GM18499 (cell line): ENCODE results near the gene PGP.

Experiments used
- ATAC-seq: cut with Tn5 transposase; IDR thresholded peaks from one replicate; pipeline ENCODE4 v1.9.1; 2021; ENCODE audit warnings: moderate number of reproducible peaks; ENCODE audit not compliant: insufficient read depth, unreplicated experiment

The PGP gene

GRCh38 chr16:2186505-2186904 is 28.1 kb downstream of the PGP start:
- no peak for ATAC-seq

- ATAC-seq = no peak
Observed at GRCh38 chr16:2186064-2186463, 28.6 kb downstream of the PGP start.

- ATAC-seq = no peak
Observed at GRCh38 chr16:2184962-2185361, 29.7 kb downstream of the PGP start.

- ATAC-seq = no peak
Observed at GRCh38 chr16:2184346-2184745, 30.3 kb downstream of the PGP start.

- ATAC-seq = no peak
Observed at GRCh38 chr16:2183671-2184070, 31.0 kb downstream of the PGP start.

- ATAC-seq = no peak
Observed at GRCh38 chr16:2181952-2182351, 32.7 kb downstream of the PGP start.

GRCh38 chr16:2180962-2181923 is 33.4 kb downstream of the PGP start:
- no peak for ATAC-seq

GRCh38 chr16:2180461-2180860 is 34.2 kb downstream of the PGP start:
- no peak for ATAC-seq

- ATAC-seq = no peak
Observed at GRCh38 chr16:2179576-2179975, 35.1 kb downstream of the PGP start.

- no peak for ATAC-seq
Observed at GRCh38 chr16:2179107-2179501, 35.5 kb downstream of the PGP start.

- no peak for ATAC-seq
Observed at GRCh38 chr16:2178321-2179106, 36.1 kb downstream of the PGP start.

GRCh38 chr16:2177561-2177960 is 37.1 kb downstream of the PGP start:
- no peak for ATAC-seq

GRCh38 chr16:2177101-2177500 is 37.5 kb downstream of the PGP start:
- no peak for ATAC-seq

GRCh38 chr16:2176047-2176446 is 38.6 kb downstream of the PGP start:
- no peak for ATAC-seq

- no peak for ATAC-seq
Observed at GRCh38 chr16:2175454-2175853, 39.2 kb downstream of the PGP start.

- no peak for ATAC-seq
Observed at GRCh38 chr16:2174396-2175131, 40.1 kb downstream of the PGP start.

- no peak for ATAC-seq
Observed at GRCh38 chr16:2173916-2174315, 40.7 kb downstream of the PGP start.

- no peak for ATAC-seq
Observed at GRCh38 chr16:2173366-2173765, 41.3 kb downstream of the PGP start.

- ATAC-seq = no peak
Observed at GRCh38 chr16:2172688-2173335, 41.8 kb downstream of the PGP start.

- no peak for ATAC-seq
Observed at GRCh38 chr16:2171601-2172178, 43.0 kb downstream of the PGP start.
